IPS-15b (cell line): ENCODE results near the gene CR2.
A peak's percentile ranks its signal among the peaks of the same experiment; 100 is the strongest.

Experiments used
- H3K27me3 ChIP-seq: one replicate; pipeline ENCODE4 v1.6.1; 2013; ENCODE audit warnings: low read length; ENCODE audit not compliant: control insufficient read depth, insufficient read depth
- H3K36me3 ChIP-seq: one replicate; pipeline ENCODE4 v1.6.1; 2013; ENCODE audit warnings: low read length; ENCODE audit not compliant: control insufficient read depth, insufficient read depth
- H3K4me1 ChIP-seq: one replicate; pipeline ENCODE4 v1.6.1; 2013; ENCODE audit warnings: mild to moderate bottlenecking, low read length; ENCODE audit not compliant: control insufficient read depth, insufficient read depth
- H3K4me3 ChIP-seq: one replicate; pipeline ENCODE4 v1.5.1; 2013; ENCODE audit warnings: low read depth, low read length
- H3K9ac ChIP-seq: one replicate; pipeline ENCODE4 v1.6.1; 2013; ENCODE audit warnings: low read depth, mild to moderate bottlenecking, low read length
- H3K9me3 ChIP-seq: one replicate; pipeline ENCODE4 v1.6.1; 2013; ENCODE audit warnings: mild to moderate bottlenecking, low read length; ENCODE audit not compliant: control insufficient read depth, insufficient read depth

The CR2 gene

GRCh38 chr1:207454046-207454964 is at the start of gene CR2:
Gene CR2, plus strand, starts transcription at chr1:207454328. Its CDS starts 91 bp downstream, at chr1:207454419.
- Histone ChIP-seq H3K9me3 (no peaks in the 10 kb centered on the region), H3K4me3 (peak within 1 kb of the TSS; percentile 85)

GRCh38 chr1:207404849-207405525 is 49.1 kb upstream of the CR2 start:
- Histone ChIP-seq H3K4me3 (no peak overlapping the region), H3K9me3 (no peaks in the 10 kb centered on the region), H3K9ac (no peak overlapping the region), H3K27me3 (no peaks in the 10 kb centered on the region), H3K36me3 (no peaks in the 10 kb centered on the region), H3K4me1 (no peaks in the 10 kb centered on the region)

More at GRCh38 chr1:207454046-207454964, at the start of gene CR2:
- peaks cover 58% of the 10 kb centered on the region for H3K27me3 ChIP-seq
- H3K36me3 ChIP-seq = no peaks in the 10 kb centered on the region
- no peaks in the 10 kb centered on the region for H3K4me1 ChIP-seq
- peak within 1 kb of the TSS; percentile 10 for H3K9ac ChIP-seq

GRCh38 chr1:207405814-207406213 is 48.3 kb upstream of the CR2 start:
- Histone ChIP-seq H3K4me3 (no peak overlapping the region), H3K4me1 (no peaks in the 10 kb centered on the region), H3K36me3 (no peaks in the 10 kb centered on the region), H3K9ac (no peak overlapping the region), H3K27me3 (no peaks in the 10 kb centered on the region), H3K9me3 (no peaks in the 10 kb centered on the region)

- no peak overlapping the region for H3K9ac ChIP-seq
- H3K36me3 ChIP-seq = no peaks in the 10 kb centered on the region
- H3K4me3 ChIP-seq = no peak overlapping the region
- H3K27me3 ChIP-seq = no peaks in the 10 kb centered on the region
- H3K4me1 ChIP-seq = no peaks in the 10 kb centered on the region
- no peaks in the 10 kb centered on the region for H3K9me3 ChIP-seq
These were observed 46.4 kb upstream of the CR2 start for GRCh38 chr1:207407655-207408260.

- Histone ChIP-seq H3K36me3 (no peaks in the 10 kb centered on the region), H3K4me3 (no peak overlapping the region), H3K9me3 (no peaks in the 10 kb centered on the region), H3K4me1 (no peaks in the 10 kb centered on the region), H3K9ac (no peak overlapping the region), H3K27me3 (no peaks in the 10 kb centered on the region)
These were observed 41.3 kb upstream of the CR2 start for GRCh38 chr1:207412845-207413244.

GRCh38 chr1:207414606-207415108 is 39.5 kb upstream of the CR2 start:
- no peak overlapping the region for H3K9ac ChIP-seq
- no peaks in the 10 kb centered on the region for H3K4me1 ChIP-seq
- no peaks in the 10 kb centered on the region for H3K27me3 ChIP-seq
- no peaks in the 10 kb centered on the region for H3K36me3 ChIP-seq
- no peaks in the 10 kb centered on the region for H3K9me3 ChIP-seq
- no peak overlapping the region for H3K4me3 ChIP-seq

GRCh38 chr1:207417076-207417475 is 37.1 kb upstream of the CR2 start:
- H3K27me3 ChIP-seq = no peaks in the 10 kb centered on the region
- H3K36me3 ChIP-seq = no peaks in the 10 kb centered on the region
- H3K4me1 ChIP-seq = no peaks in the 10 kb centered on the region
- no peak overlapping the region for H3K4me3 ChIP-seq
- H3K9me3 ChIP-seq = no peaks in the 10 kb centered on the region
- no peak overlapping the region for H3K9ac ChIP-seq

- Histone ChIP-seq H3K27me3 (no peaks in the 10 kb centered on the region), H3K4me1 (no peaks in the 10 kb centered on the region), H3K9ac (no peak overlapping the region), H3K36me3 (no peaks in the 10 kb centered on the region), H3K4me3 (no peak overlapping the region), H3K9me3 (no peaks in the 10 kb centered on the region)
These were observed 35.8 kb upstream of the CR2 start for GRCh38 chr1:207418351-207418750.

- H3K9ac ChIP-seq = no peak overlapping the region
- no peaks in the 10 kb centered on the region for H3K9me3 ChIP-seq
- no peak overlapping the region for H3K4me3 ChIP-seq
- H3K4me1 ChIP-seq = peaks cover 4% of the 10 kb centered on the region
- peaks cover 6% of the 10 kb centered on the region for H3K27me3 ChIP-seq
- H3K36me3 ChIP-seq = no peaks in the 10 kb centered on the region
These were observed 34.0 kb upstream of the CR2 start for GRCh38 chr1:207420109-207420508.

GRCh38 chr1:207421078-207421477 is 33.0 kb upstream of the CR2 start:
- Histone ChIP-seq H3K36me3 (no peaks in the 10 kb centered on the region), H3K4me1 (peaks cover 4% of the 10 kb centered on the region), H3K9ac (no peak overlapping the region), H3K4me3 (no peak overlapping the region), H3K27me3 (peaks cover 9% of the 10 kb centered on the region), H3K9me3 (no peaks in the 10 kb centered on the region)

- no peaks in the 10 kb centered on the region for H3K36me3 ChIP-seq
- H3K4me1 ChIP-seq = peaks cover 4% of the 10 kb centered on the region
- H3K27me3 ChIP-seq = peaks cover 9% of the 10 kb centered on the region
- H3K9ac ChIP-seq = no peak overlapping the region
- H3K4me3 ChIP-seq = peak overlapping the region; percentile 54
- no peaks in the 10 kb centered on the region for H3K9me3 ChIP-seq
These were observed 30.4 kb upstream of the CR2 start for GRCh38 chr1:207423560-207424292.
